Suppressor macrophage treated with lipopolysaccharide for 4 hours (primary cell): ENCODE results near the gene RIPOR3.

Source experiments
- DNase-seq: peaks from one replicate; pipeline ENCODE4 v3.0.0-alpha.2; 2020

RIPOR3 gene, protein sequence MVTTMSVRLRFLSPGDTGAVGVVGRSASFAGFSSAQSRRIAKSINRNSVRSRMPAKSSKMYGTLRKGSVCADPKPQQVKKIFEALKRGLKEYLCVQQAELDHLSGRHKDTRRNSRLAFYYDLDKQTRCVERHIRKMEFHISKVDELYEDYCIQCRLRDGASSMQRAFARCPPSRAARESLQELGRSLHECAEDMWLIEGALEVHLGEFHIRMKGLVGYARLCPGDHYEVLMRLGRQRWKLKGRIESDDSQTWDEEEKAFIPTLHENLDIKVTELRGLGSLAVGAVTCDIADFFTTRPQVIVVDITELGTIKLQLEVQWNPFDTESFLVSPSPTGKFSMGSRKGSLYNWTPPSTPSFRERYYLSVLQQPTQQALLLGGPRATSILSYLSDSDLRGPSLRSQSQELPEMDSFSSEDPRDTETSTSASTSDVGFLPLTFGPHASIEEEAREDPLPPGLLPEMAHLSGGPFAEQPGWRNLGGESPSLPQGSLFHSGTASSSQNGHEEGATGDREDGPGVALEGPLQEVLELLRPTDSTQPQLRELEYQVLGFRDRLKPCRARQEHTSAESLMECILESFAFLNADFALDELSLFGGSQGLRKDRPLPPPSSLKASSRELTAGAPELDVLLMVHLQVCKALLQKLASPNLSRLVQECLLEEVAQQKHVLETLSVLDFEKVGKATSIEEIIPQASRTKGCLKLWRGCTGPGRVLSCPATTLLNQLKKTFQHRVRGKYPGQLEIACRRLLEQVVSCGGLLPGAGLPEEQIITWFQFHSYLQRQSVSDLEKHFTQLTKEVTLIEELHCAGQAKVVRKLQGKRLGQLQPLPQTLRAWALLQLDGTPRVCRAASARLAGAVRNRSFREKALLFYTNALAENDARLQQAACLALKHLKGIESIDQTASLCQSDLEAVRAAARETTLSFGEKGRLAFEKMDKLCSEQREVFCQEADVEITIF

DNA sequence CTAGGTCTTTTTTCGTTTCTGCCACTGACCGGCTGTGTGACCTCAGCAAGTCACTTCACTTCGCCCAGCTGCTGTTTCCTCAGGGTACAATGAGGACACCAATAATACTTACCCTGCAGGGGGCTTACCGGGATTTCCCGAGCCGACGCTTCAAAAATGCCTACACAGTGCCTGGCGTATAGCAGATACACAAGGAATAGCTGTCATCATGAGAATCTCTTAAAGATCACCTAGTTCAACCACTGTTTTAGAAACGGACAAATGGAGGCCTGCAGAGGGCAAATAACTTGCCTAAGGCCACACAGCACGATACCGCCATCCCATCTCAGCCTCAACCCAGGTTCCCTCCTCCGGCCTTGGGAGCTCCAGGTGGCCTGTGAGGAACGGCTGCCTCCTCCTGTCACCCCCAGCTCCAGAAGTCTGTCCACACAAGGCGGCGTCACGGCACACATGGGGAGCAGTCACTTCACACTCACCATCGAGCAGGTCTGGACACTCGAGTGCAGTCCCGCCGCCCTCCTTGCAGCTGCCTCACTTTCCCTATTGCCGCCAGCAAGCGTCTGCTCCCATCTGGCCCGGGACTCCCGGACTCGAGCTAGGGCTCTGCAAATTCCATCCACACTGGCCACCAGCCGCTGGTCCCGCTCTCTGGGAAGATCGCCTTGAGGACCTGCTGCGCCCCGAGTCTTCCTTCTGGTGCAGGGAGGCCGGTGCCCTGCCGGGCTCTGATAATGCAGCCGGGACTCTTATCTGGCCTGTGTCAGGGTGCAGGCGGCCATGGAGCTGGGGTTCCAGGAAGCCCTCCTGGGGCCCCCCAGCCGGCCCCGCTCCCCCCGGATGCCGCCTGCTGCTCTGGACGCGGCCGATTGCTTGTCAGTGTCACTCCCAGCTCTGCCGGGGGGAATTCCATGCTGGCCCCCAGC, at the start of gene RIPOR3:
TSS of gene RIPOR3 (minus strand) at position 893 of the 923 bp plus-strand sequence. CDS start at position 479, 414 bp downstream.
- no peak for DNase-seq

DNA sequence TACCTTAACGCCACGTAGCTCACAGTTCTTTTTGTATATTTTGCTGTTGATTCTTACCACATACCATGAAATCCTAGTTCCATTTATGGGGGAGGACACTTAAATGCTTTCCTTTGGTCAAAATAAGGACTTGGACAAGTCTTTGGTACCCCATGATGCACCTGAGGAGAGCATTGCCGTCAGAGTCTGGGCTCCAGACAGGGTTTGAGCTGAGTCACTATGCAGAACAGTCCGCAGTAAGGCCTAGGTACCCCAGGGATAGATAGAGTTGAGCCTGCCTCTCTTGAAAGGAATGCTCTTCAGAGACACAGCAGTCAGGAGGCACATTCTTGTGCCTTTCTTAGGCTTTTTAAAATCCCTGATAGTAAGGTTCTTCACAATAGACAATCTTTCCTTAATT, 46.0 kb upstream of the RIPOR3 start:
- no peak for DNase-seq

DNA sequence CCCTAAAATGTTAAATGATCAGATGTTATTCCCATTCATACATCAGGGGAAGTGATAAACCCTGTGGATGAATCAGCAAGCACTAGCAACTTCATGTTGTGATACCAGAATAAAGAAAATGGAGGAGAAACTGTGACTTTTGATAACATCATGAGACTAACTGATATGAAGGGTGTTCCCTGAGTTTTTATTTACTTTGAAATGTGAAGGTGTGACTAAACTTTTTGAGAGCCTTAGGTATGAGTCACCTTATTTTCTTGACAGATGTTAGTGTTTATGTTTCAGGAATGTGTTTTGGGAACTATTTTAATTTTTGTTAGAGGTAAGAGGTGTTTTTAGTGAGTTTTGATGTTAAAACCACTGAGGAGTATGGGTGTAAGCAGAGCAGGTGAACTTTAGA, 44.5 kb upstream of the RIPOR3 start:
- no peak for DNase-seq

DNA sequence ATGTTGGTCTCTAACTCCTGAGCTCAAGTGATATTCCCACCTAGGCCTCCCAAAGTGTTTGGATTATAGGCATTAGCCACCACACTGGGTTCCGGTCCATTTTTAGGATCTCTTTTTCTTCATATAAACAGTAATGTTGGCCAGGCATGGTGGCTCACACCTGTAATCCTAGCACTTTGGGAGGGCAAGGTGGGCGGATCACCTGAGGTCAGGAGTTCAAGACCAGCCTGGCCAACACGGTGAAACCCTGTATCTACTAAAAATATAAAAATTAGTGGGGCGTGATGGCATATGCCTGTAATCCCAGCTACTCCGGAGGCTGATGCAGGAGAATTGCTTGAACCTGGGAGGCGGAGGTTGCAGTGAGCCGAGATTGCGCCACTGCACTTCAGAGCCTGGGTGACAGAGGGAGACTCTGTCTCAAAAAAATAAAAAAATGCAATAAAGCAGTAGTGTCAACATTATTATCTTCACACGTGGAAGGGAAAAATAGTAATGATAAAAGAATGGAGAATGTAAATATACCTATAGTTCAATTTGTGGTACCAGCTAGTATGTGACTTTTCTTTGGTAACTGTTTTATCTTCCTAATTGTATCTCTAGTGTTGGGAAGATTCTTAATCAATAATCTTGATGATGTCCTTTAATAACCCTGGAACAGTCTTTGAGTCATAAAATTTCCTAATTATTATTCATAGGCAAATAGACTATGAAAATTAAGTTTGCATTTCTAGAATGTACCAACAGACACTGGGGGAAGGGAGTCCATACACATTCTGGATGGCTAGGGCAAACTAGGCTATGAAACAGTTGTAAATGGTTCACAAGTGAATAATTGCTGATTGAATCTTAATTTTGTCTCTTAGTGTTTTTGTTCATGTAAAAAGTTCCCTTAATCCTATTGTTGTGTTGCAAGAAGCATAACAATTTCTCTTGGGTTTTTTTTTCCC, 43.7 kb upstream of the RIPOR3 start:
- DNase-seq: no peak

DNA sequence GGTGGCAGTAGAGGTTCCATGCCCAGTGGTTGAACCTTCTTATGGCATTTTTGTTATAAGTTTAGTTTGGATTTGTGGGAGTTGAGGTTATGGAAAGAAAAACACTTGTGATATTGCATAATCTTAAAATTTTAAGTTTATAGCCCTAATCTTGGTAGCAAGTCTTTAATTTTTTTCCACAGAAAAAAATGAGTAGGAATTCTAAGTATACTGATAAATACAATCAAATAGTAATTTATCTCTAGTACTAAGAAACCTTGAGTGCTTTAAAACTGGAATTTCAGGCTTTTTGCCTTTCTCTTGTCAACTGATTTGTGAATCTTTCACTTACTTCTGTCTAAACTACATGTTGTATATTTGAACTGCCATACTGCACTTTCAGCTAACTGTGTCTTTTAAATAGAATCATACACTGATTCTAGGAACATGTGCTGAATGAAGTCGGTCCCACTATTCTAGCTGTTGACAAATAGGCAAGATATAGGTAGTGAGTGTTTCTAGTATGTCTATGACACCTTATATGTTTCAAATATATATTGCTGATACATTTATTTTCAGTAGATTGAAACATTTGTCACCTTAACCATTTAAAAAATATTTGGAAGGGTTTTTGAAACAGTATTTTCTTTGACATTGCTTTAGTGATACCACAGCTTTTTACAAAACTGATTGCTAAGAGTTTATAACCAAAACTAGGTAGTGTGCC, 42.5 kb upstream of the RIPOR3 start:
- DNase-seq: no peak

DNA sequence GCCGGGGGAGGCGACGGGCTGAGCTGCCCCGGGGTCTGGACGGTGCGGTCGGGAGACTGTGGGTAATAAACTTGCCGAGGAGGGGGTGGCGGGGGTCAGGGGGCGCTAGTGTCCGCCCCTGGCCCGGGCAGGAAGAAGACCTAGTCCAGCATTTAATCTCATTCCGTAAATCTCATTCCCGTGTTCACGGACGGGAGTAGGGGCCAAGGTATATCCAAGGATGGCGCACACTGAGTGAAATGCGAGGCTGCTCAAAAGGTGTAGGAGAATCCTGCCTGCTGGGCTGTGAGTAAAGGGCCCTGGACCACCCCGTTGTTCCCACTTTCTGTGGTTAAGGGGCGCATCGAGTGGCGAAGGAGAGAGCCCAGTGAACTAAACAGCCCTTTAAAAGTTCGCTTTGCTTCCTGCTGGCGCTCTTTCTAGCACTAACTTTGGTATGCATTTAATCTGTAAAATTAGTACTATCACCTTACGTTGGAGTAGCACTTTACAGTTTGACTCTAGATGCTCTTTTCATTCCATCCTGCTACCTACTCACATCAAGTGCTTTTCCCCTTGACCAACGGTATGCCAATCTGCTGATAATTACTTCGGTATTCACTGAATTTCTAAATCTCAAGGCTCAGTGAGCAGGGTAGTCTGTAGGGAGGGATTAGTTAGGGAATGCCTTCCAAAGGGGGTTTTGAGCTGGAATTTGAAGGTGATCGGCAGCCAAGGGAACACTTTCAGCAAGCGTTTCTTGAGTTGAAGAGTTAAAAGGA, 40.8 kb upstream of the RIPOR3 start:
- DNase-seq: no peak

DNA sequence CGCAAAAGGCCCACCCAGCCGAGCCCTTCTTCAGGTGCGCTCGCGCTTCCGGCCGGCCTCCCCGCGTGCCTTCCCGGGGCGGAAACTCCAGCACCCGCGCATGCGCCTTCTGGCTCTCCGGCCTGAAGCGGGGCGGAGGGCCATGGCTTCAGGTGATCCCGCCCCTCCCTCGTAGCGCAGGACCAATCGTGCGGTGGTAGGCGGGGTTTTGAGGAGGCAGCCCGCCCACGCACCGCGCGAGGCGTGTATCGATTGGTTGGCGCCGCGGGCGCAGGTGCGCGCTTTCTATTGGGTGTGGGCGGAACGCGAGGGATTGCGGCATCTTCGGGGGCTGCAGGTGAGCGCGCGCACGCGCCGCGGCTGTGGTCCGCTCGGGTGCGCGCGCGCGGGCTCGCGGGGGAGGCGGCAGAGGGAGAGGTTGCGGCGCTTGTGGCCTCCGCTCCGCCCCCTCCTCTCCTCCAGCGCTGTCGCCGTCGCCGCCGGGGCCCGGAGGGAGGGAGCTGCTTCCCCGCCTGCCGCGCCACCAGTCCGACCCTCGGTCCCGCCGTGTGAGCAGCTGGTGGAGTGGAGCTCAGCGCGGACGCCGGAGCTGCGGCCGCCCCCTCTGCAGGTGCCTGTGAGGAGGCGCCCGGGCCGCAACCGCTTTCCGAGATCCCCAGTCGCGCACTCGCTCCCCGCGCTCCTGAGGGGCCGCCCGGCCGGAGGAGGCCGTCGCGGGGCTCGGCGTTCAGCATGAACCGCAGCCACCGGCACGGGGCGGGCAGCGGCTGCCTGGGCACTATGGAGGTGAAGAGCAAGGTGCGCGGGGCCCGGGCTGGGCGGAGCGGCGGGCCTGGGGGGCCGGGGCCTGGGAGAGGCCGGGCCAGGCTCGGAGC, 40.0 kb upstream of the RIPOR3 start, which contains the start of gene PARD6B:
TSS of gene PARD6B (plus strand) at position 526 of the 875 bp plus-strand sequence. CDS start at position 733, 207 bp downstream.
- DNase-seq: peak; percentile 97

DNA sequence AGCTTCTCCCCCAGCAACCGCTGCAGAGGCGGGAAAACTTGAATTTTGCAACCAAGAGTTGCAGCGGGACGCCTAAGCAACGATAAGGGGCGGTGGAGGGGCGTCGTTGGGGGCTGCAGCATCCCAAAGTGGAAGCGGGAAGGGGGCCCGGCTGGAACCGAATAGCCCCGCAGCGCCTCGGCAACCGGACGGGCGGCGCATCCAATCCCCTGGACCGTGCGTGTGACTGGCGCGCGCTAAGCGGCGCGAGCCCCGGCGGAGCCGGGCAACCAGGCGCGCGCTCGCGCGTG, 39.4 kb upstream of the RIPOR3 start:
- no peak for DNase-seq

DNA sequence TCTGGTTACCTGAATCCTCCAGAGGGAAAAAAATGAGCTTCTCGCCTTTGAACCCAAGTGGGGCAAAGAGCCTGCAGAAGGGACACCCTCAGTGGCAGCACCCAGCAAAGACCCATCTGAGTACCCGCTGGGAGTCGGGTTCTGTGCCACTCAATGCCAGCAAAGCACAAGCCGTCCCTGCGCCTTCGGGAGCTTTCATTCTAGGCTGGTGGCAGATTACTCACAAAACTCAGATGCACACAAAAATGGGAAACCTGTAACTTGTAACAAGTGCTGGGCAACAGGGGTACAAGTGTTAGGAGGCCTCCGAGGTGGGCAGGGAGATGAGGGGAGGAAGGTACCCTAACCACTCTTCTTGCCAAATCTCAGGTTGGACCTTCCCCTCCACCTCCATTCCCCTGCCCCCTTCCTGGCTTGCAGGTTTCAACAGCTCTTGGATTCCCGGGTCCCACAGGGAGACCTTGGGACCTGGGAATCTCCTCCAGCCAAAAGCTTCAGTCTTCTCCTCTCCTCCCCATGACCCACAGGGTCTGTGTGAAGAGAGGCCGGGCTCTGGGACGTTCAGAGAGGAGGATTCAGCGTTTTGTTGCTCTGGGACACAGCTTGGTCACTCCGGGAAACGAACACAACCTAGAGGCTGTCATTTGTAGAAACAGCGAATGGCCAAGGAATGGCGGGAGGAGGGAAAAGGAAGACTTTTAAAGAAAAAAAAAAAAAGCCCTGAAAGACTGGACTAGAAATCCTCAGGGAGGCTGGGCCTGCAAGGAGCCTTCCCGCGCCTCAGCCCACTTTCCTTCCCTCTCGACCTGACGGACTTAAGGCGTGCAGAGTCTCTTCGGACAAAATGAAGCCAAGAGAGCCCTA, 38.8 kb upstream of the RIPOR3 start:
- no peak for DNase-seq

DNA sequence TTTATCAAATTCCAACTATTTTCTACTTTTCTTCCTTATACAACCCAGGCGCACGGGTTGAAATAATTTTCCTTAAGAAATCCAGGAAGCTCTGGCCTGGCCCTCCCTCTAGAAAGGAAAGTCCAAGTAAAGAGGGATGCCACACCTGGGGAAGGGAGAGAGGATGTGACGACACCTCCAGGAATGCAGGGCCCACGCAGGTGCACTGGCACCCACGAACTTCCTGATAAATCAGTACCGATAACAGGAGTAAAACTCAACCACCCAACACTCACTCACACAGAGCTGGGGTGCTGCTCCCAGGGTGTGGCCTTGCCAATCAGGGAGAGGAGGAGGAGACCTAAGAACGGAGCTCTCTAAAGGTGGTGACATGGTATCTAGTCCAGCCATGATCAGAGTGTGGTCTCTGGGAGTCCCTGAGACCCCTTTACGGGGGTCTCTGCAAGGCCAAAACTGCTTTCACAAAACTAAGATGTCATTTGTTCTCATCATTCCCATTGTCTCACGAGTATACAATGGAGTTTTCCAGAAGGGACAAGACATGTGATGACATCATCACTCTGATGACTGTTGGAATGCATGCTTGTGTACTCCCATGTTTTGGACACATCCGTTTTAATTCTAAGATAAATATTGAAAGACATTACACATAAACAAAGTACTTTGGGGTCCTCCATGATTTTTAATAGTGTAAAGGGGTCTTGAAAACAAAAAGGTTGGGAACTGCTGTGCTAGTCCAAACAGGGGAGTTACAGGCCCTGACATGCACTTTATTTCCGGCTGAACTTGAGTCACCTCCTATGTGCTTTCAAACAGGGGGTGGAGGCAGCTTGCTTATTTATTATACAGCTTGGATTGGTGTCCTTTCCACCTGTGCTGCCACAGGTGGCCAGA, 37.9 kb upstream of the RIPOR3 start:
- DNase-seq: no peak

DNA sequence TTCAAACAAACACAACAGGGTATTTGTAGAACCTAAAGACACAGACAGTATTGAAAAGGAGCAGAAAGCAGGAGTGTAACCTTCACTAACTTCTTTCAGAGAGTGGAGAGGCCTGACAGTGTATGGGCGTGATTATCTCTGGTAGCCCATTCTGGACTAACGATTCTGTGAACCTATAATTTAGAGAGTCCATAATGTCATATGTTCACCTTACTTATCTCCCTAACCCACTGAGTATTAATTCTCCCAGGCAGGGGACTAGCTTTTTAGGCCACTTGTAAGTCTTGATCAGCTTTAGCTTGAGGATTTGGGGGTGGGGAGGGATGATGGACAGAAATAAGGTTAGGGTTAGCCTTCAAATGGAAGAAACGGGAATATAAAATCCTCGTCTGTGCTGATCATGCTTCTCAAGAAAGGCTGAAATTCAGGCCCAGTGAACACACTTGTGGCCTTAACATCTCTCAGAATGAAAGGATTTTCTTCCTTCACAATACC, 37.2 kb upstream of the RIPOR3 start:
- no peak for DNase-seq

DNA sequence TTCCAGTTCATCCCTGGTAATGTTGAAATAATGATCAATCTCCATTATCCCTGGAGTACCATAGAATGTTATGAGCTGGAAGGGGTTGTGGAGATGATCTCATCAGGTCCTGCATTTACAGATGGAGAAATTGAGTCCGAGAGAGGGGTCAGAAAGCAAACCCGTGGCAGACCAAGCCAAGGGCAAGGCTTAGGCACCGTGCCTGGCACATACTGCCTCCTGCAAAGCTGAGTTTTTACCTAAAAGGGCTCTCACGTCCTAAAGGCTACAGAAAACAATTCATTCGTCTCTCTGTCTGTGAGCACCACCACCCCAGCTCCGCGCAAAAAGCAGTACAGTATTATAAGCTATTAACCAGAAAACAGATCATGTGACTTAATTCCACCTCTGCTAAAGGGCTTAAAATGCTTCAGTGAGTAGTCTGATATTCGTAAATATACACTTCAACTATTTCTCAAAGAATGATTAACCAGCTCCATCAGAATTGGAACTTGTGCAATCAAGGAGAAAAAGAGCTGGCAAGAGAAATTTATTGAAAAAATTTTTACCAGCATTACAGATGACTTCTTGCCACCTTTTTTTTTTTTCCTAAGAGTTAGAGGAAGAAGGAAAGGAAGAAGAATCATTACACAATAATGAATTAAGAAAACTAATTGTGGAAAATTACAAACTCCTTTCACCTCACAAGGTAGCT, 36.6 kb upstream of the RIPOR3 start:
- no peak for DNase-seq

DNA sequence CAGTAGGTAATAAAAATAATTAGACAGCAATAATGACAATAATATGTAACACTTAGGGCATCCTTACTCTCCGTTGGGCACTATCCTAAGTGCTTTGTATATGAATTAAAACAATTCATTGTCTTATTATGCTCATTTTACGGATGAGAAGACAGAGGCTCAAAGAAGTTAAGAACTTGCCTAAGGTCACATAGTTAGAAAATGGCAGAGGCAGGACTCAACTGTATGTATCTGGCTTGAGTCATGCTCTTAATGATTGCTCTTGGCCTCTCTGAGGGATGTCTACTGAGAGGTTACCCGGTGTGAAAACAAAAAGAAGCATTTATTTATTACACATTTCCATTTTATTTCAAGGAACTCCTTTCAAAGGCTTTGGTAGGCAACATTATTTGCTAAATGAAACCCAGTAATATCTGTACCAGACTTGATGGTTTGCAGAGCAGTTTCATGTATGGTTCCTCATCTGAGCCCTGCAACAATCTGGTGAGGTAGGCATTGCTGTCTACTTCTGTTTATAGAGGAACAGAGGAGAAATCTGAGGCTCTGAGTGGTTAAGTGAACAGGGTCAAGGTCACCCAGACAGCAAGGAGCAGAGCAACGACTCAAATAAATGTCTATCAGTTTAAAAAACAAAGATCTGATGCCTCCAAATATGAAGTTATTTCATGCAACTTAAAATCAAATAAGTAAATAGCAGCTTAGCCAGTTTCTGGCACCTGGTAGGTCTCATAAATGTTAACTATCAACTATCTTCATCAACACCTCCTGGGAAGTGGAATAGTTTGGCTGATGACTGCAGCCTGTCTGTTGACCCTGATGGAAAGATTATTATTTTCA, 35.8 kb upstream of the RIPOR3 start:
- peak; percentile 45 for DNase-seq

DNA sequence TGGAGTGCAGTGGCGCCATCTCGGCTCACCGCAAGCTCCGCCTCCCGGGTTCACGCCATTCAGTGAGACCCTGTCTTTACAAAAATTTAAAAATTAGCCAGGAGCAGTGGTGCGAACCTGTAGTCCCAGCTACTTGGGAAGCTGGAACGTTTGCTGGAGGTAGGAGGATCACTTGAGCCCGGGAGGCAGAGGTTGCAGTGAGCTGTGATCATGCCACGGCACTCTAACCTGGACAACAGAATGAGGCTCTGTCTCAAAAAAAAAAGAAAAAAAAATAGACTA, 34.3 kb upstream of the RIPOR3 start:
- no peak for DNase-seq
